Left kidney (tissue), 8 donors: ENCODE measurements around the gene RWDD2A. TPM values are rescaled to one million over a fixed set of nuclear protein-coding genes. Genes with fewer than 3 reads are reported as not detected.
A peak's percentile ranks its signal among the peaks of the same experiment; 100 is the strongest.
"Not testable (repeated sequence)": the region's sequence is repeated elsewhere in the genome, so short reads cannot be mapped to it uniquely, and the experiment has no call there.

ENCODE experiments used
- DNase-seq: peaks from one replicate; pipeline ENCODE4 v3.0.0-alpha.2; 2013
- long read RNA-seq, 8 donors: transcript quantifications; one replicate each; lab custom pipeline, GENCODE V29; 2026
- polyA plus RNA-seq: library from polyadenylated mRNA; unstranded; fragments of 120-200 nt; gene quantifications from one replicate; pipeline ENCODE4 v1.2.1, GENCODE V29; 2013; ENCODE audit not compliant: insufficient read length

Gene RWDD2A
- polyA plus RNA-seq, result 8.3 TPM
- long read RNA-seq, donor 1, partial matches to known transcripts, result 0 of 4 reads
- long read RNA-seq, donor 1, other reads (novel, unspliced or antisense), result 0 of 4 reads
- long read RNA-seq, donor 2, partial matches to known transcripts, result 0 of 3 reads
- long read RNA-seq, donor 2, other reads (novel, unspliced or antisense), result 0 of 3 reads
- long read RNA-seq, donor 3, partial matches to known transcripts, result 0 of 2 reads
- long read RNA-seq, donor 3, other reads (novel, unspliced or antisense), result 0 of 2 reads
- long read RNA-seq, donor 4, result 0 reads
- long read RNA-seq, donor 5, transcript RWDD2A-201 (3 exons, 3,744 nt), result major isoform, 5 of 5 reads
- long read RNA-seq, donor 5, partial matches to known transcripts, result 0 of 5 reads
- long read RNA-seq, donor 5, other reads (novel, unspliced or antisense), result 0 of 5 reads
- long read RNA-seq, donor 6, partial matches to known transcripts, result 0 of 2 reads
- long read RNA-seq, donor 6, other reads (novel, unspliced or antisense), result 0 of 2 reads
- long read RNA-seq, donor 7, transcript RWDD2A-201 (3 exons, 3,744 nt), result major isoform, 5 of 5 reads
- long read RNA-seq, donor 7, partial matches to known transcripts, result 0 of 5 reads
- long read RNA-seq, donor 7, other reads (novel, unspliced or antisense), result 0 of 5 reads
- long read RNA-seq, donor 8, partial matches to known transcripts, result 0 of 2 reads
- long read RNA-seq, donor 8, other reads (novel, unspliced or antisense), result 0 of 2 reads

DNA sequence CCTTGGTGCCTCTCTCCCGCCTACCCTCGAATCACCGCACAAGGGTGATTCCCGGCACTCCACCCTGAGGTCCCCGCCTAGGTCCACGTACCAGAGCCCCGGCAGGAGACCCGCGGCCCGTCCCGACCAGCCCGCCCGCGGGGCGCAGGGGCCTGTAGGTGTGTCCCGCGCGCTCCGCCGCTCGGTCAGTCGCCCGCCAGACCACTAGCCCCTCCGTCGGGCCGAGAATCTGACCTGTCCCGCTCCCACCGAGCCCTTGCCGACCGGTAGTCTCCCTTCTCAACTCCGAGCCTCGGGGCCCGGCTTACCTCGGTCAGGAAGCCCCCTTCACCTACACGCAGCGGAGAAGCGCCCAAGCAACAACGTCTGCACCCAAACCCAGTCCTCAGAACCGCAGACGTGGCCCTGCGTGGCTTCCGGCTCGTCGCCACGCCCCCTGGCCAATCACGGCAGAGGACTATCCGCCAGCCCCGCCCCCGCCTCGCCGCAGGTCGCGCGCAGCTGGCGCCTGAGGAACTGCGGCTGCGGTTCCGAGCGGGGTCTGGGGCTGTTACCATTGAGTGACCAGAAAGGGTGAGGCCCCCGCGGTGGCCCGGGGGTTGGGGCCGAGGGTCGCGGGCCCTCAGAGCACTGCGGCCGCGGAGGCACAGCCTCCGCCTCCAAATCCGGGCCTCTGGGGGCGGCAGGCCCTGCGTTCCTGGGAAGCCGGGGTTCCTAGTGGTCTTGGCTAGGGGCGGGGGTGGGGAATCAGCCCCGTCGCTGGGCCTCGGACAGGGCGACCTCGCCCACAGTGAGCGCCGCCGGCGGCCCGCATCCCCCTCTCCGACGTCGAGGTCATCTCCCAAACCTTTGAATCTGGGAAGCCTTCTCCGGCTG lies at the start of gene RWDD2A, which contains the start of gene PGM3:
TSS of gene RWDD2A (plus strand) at position 487 of the 876 bp plus-strand sequence. CDS start 1,095 bp downstream, outside the sequence.
TSS of gene PGM3 (minus strand) at position 395 of the 876 bp plus-strand sequence. CDS start 2,253 bp downstream, outside the sequence.
- peak; percentile 86 for DNase-seq

DNA sequence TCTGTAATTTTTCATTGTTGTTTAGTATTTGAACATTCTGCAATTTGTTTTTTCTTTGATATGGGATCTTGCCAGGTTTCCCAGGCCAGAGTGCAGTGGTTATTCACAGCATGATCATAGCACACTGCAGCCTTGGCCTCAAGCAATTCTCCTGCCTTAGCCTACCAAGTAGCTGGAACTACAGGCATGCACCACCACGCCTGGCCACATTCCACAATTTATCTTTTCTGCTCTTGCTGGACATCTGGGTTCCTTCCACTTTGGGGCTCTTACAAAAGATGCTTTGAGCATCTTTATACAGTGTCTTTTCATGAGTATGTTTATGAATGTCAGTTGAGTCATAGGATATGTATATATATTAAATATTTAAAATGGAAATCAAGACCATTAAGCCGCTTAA lies 42.0 kb upstream of the RWDD2A start:
- no peak for DNase-seq

DNA sequence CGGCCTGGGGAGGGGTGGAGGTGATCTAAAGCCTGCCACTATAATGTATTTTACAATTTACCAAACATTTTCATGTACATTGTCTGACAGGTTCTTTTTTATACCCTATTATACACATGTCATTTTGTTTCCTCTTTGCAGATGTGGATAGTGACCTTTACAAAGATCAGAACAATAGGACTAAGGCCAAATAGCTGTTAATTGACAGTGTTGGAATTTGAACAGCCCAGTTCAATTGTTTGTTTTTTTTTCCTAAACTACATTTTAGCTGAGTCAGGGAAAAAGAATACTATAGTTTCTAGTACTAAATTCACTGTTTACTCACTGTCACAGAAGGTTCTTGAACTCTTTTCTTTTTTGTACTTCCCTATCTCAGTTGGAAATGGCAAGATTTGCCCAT lies 40.2 kb upstream of the RWDD2A start:
- no peak for DNase-seq

DNA sequence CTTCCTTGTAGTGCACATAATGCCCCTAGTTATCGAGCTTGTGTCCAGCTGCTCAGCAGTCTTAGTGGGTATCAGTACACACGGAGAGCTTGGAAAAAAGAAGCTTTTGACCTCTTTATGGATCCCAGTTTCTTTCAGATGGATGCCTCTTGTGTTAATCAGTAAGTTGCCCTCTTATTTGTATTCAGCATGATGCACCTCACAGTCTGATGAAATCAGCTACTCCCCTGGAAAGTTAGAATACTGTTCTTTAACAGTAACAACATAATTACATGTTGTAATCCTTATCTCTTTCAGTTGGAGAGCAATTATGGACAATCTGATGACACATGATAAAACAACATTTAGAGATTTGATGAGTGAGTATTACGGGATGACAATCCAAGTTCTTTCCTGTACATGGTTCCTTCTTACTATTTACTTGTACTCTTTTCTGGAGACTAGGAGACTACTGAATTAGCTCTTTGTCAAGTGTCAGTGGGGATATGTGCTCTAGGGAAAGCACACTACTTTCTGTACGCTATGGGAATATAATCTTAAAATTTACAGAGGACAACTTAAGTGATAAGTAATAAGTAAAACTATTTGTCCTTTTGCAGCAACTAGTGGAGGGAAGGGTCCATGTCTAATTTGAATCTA lies 39.2 kb upstream of the RWDD2A start:
- no peak for DNase-seq

- no peak for DNase-seq
These were observed 37.4 kb upstream of the RWDD2A start for GRCh38 chr6:83155794-83156193.

GRCh38 chr6:83160167-83160566 lies 33.0 kb upstream of the RWDD2A start:
- no peak for DNase-seq

GRCh38 chr6:83167726-83168278 lies 25.4 kb upstream of the RWDD2A start:
- no peak for DNase-seq

DNA sequence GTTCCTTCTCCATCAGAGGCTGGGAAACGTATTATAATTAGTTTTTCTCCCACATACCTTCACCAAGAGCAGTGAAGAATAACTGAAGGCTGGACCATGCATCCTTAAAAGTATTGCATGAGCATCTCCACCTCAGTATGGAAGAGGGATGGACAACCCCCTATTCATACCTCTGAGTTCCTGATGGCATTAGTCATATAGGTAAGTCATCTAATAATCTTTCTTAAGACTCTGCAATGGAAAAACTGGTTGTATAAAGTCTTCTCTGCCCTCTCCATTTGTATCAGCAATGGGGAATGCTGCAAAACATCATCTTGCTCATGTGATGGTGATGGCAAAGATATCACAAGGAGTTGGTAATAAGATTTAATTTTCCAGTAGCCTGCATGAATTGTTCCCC lies 24.6 kb upstream of the RWDD2A start:
- no peak for DNase-seq

- DNase-seq, result no peak
These were observed 24.1 kb upstream of the RWDD2A start for GRCh38 chr6:83169106-83169505.

DNA sequence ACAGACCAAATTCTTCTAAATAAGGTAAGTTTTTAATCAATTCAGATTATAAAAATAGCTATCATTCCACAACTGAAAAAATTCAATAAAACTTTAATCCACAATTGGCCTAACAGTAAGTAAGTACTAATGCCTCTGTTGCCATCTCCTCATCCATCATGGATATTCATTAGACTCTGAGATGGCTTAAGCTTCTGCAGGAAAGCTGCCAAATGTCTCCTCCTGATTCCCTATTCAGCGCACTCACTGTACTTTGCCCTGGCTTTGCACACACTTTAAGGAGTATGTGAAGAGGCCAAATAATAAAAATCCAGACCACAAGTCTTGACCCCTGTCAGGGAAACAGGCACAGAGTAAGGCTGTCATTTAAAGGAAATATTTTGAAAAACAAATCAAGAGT lies 23.6 kb upstream of the RWDD2A start:
- DNase-seq, result no peak

DNA sequence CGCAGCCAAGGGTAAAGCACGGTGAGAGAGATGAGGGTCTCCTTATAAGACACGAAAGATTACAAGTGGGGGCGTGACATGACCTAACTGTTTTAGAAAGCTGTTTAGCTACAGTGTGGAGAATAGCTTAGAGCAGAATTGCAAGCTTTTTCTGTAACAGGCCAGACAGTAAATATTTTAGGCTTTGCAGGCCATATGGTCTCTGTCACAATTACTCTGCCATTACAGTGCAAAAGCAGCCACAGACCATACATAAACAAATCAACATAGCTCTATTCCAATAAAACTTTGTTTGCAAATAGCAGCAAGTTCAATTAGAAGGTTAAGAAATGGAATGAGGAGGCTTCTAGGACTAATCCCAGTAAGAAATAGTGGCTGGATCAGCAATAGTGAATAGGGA lies 16.9 kb upstream of the RWDD2A start:
- peak; percentile 44 for DNase-seq

- no peak for DNase-seq
These were observed 12.7 kb upstream of the RWDD2A start for GRCh38 chr6:83180426-83180950.

DNA sequence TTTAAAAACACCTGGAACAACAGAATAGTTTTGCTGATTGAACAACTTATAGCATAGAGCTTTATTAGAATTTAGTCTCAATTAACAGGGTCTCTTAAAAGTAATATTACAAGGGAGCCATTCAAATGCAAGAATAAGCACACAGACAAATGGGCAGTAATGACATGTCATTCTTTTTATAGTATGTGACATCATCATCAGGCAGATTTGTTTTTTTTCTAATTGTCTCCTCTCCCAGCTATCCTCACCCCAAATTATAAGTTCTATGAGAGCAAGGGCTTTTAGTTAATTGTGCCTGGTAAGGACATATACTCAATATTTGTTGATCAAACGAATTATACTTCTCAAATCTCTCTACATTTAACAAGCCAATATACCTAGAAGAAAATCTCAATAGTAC lies 11.0 kb upstream of the RWDD2A start:
- no peak for DNase-seq

DNA sequence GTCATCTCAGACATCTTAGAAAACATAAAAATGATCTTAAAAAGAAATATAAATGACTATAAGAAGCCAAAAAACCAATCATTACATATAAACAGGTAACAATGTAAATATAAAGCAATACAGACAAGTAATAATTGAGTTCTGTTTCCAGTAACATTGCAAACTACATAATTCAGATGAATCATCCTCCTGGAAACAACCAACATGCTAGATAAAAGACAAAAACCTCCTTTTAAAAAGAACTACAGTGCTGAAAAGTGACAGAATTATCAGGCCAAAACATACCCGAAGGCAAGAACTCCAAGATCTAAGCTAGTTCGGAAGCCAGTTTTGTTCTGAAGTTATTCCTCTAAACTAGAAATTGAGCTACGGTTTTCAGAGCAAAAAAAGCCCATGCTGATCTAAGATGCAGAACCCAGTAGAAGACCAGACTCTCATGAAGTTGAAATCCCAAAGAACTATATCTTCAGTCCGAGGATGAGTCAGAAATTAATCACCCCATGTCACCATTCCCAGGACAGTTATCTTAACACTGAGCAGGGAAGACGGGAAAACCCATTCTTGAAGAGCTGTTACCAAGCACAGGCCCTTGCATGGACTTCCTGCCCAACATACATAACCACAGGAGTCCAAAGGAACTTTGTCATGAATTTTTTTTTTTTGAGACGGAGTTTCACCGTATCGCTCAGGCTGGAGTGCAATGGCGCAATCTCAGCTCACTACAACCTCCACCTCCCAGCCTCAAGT lies 9.9 kb upstream of the RWDD2A start:
- DNase-seq, result no peak

- no peak for DNase-seq
These were observed 8.1 kb upstream of the RWDD2A start for GRCh38 chr6:83185096-83185495.

DNA sequence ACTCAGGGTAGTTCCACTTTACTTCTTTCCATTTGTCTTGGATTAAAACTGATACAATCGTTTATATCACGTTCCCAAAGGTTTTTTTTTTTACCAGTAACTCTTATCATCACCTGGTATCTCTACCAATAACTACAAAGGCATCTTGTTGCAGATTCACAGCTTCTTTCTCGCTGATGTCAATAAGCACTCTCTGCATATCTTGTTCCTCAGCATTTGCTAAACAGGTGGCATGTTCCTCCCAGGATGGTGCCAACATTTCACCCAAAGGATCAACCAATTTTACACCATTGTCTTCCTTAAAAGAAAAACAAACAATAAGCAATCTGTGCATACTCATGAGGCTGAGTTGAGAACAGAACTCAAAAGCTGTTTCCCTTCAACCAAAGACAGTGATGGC lies 4.7 kb upstream of the RWDD2A start:
- DNase-seq, result no peak

- DNase-seq, result no peak
These were observed 2.5 kb upstream of the RWDD2A start for GRCh38 chr6:83190626-83191025.

GRCh38 chr6:83191974-83192373 lies 1.2 kb upstream of the RWDD2A start:
- not testable (repeated sequence) for DNase-seq

DNA sequence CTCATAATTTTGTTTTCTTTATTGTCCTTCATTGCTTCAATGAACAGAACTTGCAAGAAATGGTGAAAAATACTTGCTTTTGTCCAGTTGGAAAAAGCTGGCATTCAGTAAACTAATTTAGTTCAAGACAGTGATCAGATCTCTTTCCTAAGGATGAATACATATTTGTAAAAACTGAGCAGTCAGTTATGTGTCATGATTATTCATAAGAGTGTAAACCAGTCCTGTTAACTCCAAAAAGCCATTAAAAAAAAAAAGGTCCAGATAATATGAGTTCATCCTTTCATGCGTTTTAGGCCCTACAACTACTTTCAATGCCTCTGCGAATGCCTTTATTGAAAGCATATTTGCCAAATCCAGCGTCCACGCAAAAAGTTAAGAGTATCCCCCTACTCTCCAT lies 701 bp upstream of the RWDD2A start:
- DNase-seq, result no peak
